Heart right ventricle (tissue), 16 donors: ENCODE results near the gene ZBTB7C. TPM values are rescaled to one million over a fixed set of nuclear protein-coding genes. Genes with fewer than 3 reads are reported as not detected.

ENCODE experiments used
- ATAC-seq, 8 donors: fragments of 200-7000 bp; cut with Tn5 transposase; one replicate each; pipeline ENCODE4 v1.9.1; 2020; ENCODE audit warnings: mild to moderate bottlenecking in 8 of 8, moderate library complexity in 8 of 8, moderate number of reproducible peaks in 1 of 8
- DNase-seq, 2 donors: peaks; one replicate each; pipeline ENCODE4 v3.0.0-alpha.2; 2020
- H3K27ac ChIP-seq, 10 donors: fragments of 200-600 bp; sonication (generic) in 2 of 10; one replicate each; pipeline versions ENCODE4 v1.5.0 to v1.8.0; 2020 to 2022; ENCODE audit warnings: mild to moderate bottlenecking in 3 of 10
- H3K27me3 ChIP-seq, 7 donors: fragments of 200-600 bp; one replicate each; pipeline ENCODE4 v1.8.0; 2021 to 2022; ENCODE audit warnings: mild to moderate bottlenecking in 2 of 7
- H3K36me3 ChIP-seq, 9 donors: fragments of 200-600 bp; sonication (generic) in 1 of 9; one replicate each; pipeline versions ENCODE4 v1.5.0 to v1.8.0; 2020 to 2022; ENCODE audit warnings: mild to moderate bottlenecking in 2 of 9
- H3K4me1 ChIP-seq, 9 donors: fragments of 200-600 bp; sonication (generic) in 1 of 9; one replicate each; pipeline versions ENCODE4 v1.5.0 to v1.8.0; 2020 to 2022; ENCODE audit warnings: mild to moderate bottlenecking in 4 of 9
- H3K4me3 ChIP-seq, 10 donors: fragments of 200-600 bp; sonication (generic) in 2 of 10; one replicate each; pipeline versions ENCODE4 v1.5.0 to v1.8.0; 2020 to 2022; ENCODE audit warnings: mild to moderate bottlenecking in 7 of 10, moderate library complexity in 2 of 10
- H3K9me3 ChIP-seq, 11 donors: fragments of 200-600 bp in 10 of 11; sonication (generic) in 2 of 11; one replicate each; pipeline versions ENCODE4 v1.5.0 to v1.8.0; 2013 to 2022; ENCODE audit warnings: mild to moderate bottlenecking in 2 of 11, control low read depth in 1 of 11, moderate library complexity in 1 of 11
- WGBS, 2 donors: extraction: QIAGEN DNeasy Blood & Tissue Kit; methylation state at CpG; one replicate each; pipeline ENCODE4 v1.1.7; 2013; ENCODE audit warnings: inconsistent platforms in 1 of 2; 5-methylcytosine and 5-hydroxymethylcytosine counted together
- intact Hi-C, 10 donors: fragments of 100-400 bp; cut with DNase I; formaldehyde crosslinking; loops; one replicate each; pipeline versions ENCODE4 v1.11.1 to v1.14.2; 2022
- polyA plus RNA-seq, 2 donors: library from polyadenylated mRNA; stranded (reverse); fragments of 200-250 nt; gene quantifications; one replicate each; pipeline ENCODE4 v1.2.3, GENCODE V29; 2013
- total RNA-seq, 10 donors: library from RNA; stranded (reverse); fragmentation: NEBNext Ultra II Directional in 3 of 10; extraction: Animal tissue kit (Norgen Biotek cat#: 25700) in 3 of 10; gene quantifications; one replicate each; pipeline versions ENCODE4 v1.2.1 to v1.2.4, GENCODE V29; 2021 to 2023
- TF ChIP-seq, protein P1 (sequence below), 9 donors: fragments of 200-600 bp; sonication (generic) in 2 of 9; IDR thresholded peaks; one replicate each; pipeline versions ENCODE4 v1.5.0 to v1.8.0; 2021 to 2022; ENCODE audit warnings: antibody characterized with exemption in 9 of 9, mild to moderate bottlenecking in 5 of 9, moderate library complexity in 1 of 9
- donor health status: Arrhythmogenic right ventricular cardiomyopathy.
- donor health status: ischemic (EF 13 %, LVEDD 7.1; RV severe dilation, severe dysfunction).
- donor health status: healthy with polysubstance abuse.
- donor health status: DM: no; HTN: yes; CAD: no.
- donor health status: DM: no; HTN: no; CAD: no.
- donor health status: ischemic (EF 25% LVEDD 6.9; RV normal size, moderate dysfunction).
- donor health status: ischemic (EF 25% LVEDD 5.7; RV mildly dilated, moderate dysfunction).
- donor health status: healthy.
- donor health status: DM: yes; HTN: yes; CAD: no.
- donor health status: Ischemic cardiomyopathy.
- donor health status: ischemic (EF 35%, LVEDD 5.7; RV mildly dilated, moderate dysfunction).
- donor health status: nonischemic (EF 11% LVEDD 7.7; RV severe dilation, severe dysfunction).
- donor health status: DM: yes; HTN: yes; CAD: no.
- donor health status: PGD.
- donor health status: ischemic (EF 29% LVEDD 5.4; RV normal size, mild dysfunction).
- donor health status: nonischemic (EF 23%, LVEDD 6.1; RV moderate dilation, normal function).

The ZBTB7C gene
- total and polyA plus RNA-seq, 12 donors: 0.49 to 6.3 (median 1.5) TPM

DNA sequence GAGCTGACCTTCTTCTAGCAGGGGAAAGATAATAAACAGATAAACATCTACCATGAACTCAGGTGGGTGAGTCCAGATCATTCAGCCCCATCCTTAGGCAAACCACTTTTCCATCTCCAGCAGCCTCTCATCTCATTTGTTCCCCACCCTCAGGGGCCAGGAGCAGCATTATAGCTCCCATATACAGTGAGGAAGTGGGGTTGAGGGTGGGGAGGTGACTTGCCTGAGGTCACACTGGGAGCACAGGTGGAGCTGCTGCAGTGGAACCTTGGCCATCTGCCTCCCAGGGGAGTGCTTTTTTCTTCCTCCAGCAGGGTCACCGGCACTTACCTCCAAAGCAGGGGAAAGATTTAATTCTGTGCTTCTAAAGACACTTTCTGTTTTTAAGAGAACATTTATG is 266.2 kb downstream of the ZBTB7C start:
- no peak for ATAC-seq
- intact Hi-C loops: no loop called here
- WGBS, 2 donors: 79 to 100% methylated on average over 1 of the region's 1 CpG

DNA sequence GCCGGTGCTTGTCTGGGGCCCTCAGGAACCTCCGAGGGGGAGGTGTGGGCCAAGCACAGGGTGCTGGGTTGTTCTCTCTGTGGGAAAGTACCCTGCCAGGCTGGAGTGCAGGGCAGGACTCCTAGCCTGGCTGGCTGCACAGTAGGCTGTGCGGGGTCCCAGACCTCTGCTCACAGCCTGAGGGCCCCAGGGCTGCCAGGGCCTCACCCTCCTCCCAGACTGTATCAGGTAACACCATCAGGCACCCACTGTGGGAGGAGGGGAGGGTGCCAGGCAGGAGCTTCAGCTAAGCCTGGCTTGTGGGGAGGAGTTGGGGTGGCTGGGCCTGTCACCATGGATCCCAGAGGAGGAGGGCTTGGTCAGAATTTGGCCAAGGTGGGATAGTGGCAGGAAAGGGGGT is 266.8 kb downstream of the ZBTB7C start:
- intact Hi-C loops: no loop called here
- Histone ChIP-seq H3K36me3 (no peaks in the 10 kb centered on the region), H3K27ac (no peak overlapping the region), H3K9me3 (no peaks in the 10 kb centered on the region), H3K4me1 (peaks cover 0 to 33% (median 11%) of the 10 kb centered on the region in 9 donors), H3K27me3 (peaks cover 0 to 14% (median 3%) of the 10 kb centered on the region in 7 donors), H3K4me3 (no peak overlapping the region)
- TF ChIP-seq, protein P1, sequence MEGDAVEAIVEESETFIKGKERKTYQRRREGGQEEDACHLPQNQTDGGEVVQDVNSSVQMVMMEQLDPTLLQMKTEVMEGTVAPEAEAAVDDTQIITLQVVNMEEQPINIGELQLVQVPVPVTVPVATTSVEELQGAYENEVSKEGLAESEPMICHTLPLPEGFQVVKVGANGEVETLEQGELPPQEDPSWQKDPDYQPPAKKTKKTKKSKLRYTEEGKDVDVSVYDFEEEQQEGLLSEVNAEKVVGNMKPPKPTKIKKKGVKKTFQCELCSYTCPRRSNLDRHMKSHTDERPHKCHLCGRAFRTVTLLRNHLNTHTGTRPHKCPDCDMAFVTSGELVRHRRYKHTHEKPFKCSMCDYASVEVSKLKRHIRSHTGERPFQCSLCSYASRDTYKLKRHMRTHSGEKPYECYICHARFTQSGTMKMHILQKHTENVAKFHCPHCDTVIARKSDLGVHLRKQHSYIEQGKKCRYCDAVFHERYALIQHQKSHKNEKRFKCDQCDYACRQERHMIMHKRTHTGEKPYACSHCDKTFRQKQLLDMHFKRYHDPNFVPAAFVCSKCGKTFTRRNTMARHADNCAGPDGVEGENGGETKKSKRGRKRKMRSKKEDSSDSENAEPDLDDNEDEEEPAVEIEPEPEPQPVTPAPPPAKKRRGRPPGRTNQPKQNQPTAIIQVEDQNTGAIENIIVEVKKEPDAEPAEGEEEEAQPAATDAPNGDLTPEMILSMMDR (IDR thresholded peaks at IDR 0.05): no peak
- DNase-seq (no peak), ATAC-seq (no peak)
- 80 to 93% methylated on average over 3 of the region's 3 CpGs for WGBS, 2 donors

More for the DNA sequence above, 266.2 kb downstream of the ZBTB7C start:
- Histone ChIP-seq H3K4me3 (no peak overlapping the region), H3K36me3 (no peaks in the 10 kb centered on the region), H3K4me1 (peaks cover 0 to 29% (median 11%) of the 10 kb centered on the region in 9 donors), H3K27me3 (peaks cover 0 to 7% (median 0%) of the 10 kb centered on the region in 7 donors), H3K9me3 (no peaks in the 10 kb centered on the region), H3K27ac (no peak overlapping the region)
- no peak for DNase-seq
- TF ChIP-seq, protein P1 (IDR thresholded peaks at IDR 0.05): no peak

DNA sequence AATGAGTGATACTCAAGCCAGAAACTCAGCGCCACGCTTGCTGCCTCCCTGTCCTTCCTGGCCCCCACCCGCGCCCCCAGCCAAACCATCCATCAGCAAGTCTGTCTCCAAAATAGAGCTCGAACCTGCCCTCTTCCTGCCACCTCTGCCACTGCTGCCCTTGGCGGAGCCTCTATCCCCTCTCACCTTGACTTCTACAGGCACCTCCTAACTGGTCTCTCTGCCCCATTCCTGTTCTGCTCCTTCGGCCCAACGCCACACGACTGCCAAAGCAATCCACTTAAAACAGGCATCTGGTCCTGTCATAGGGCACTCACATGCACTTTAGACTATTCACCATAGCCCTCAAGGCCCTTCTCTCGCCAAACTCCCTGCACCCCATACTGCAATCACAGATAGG is 268.5 kb downstream of the ZBTB7C start:
- no peak for DNase-seq
- H3K27me3 ChIP-seq: peaks cover 0 to 30% (median 8%) of the 10 kb centered on the region in 7 donors
- no peaks in the 10 kb centered on the region for H3K9me3 ChIP-seq
- peak overlapping the region in 1 of 10 donors; percentile 65 for H3K27ac ChIP-seq
- ATAC-seq: peak in 2 of 8 donors; percentile 30 to 58
- H3K4me1 ChIP-seq: peaks cover 5 to 47% (median 24%) of the 10 kb centered on the region in 9 donors
- H3K4me3 ChIP-seq: no peak overlapping the region
- no peaks in the 10 kb centered on the region for H3K36me3 ChIP-seq
- 63 to 79% methylated on average over 10 of the region's 10 CpGs for WGBS, 2 donors
- intact Hi-C loops: no loop called here
- TF ChIP-seq, protein P1 (IDR thresholded peaks at IDR 0.05): no peak

DNA sequence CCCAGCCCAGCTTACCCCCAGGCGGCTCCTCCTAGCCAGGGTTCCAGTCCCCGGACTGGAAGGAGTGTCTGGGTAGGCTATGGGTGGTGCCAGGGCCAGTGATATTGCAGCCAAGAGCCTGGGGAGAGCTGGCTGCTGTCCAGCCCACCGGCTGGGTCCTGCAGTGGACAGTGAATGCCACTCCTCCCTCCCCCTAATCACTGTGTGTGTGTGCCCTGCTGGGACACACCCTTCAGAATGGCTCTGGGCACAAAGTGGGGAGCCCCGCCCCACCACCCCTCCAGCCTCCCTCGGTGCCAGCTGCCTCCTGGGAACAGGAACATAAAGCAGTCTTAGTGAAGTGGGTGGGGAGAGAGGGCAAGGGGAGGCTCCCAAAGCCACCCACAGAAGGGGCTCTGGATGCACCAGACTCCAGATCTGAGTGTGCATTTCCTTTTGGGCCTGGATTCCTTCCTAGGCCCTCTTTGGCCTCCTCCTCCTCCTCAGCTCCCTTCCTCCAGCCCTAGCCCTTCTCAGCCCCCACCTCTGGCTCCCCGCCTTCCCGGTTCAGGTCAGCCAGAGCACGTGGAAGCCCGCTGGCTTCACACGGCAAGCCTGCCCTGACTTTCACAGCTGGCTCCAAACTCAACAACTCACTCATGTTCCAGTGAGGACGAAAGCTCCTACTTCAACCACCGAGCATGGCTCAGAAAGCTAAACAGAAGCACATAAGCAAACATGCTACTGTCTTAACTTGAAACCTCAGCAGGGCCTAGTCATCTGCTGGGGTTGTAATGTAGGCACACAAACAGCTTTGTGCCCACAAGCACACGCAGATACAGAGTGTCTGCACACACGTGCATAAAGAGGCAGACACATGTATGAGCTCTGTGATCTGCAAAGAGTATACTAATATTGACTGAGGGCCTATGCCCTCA is 269.5 kb downstream of the ZBTB7C start:
- Histone ChIP-seq H3K36me3 (no peaks in the 10 kb centered on the region), H3K27ac (peak overlapping the region in 4 of 10 donors; percentile 9 to 65 (median 41)), H3K4me1 (peaks cover 7 to 52% (median 27%) of the 10 kb centered on the region in 9 donors), H3K27me3 (peaks cover 0 to 40% (median 8%) of the 10 kb centered on the region in 7 donors), H3K4me3 (no peak overlapping the region), H3K9me3 (no peaks in the 10 kb centered on the region)
- 47 to 54% methylated on average over 14 of the region's 14 CpGs for WGBS, 2 donors
- intact Hi-C loops: loop anchor here in 1 of 10 donors (5.0 kb wide), 1 partner anchor 48 kb away; no protein-coding TSS in a partner anchor
- DNase-seq (peak; percentile 63 to 68), ATAC-seq (peak; percentile 61 to 91 (median 80))
- TF ChIP-seq, protein P1 (IDR thresholded peaks at IDR 0.05): no peak
